ENCODE measurements around the gene DPEP3.
"Not testable (repeated sequence)": the region's sequence is repeated elsewhere in the genome, so short reads cannot be mapped to it uniquely, and the experiment has no call there.

DPEP3 gene

GRCh38 chr16:67979955-67980678 lies at the start of gene DPEP3:
Gene DPEP3 (minus strand): TSS chr16:67980499. CDS start chr16:67980380, 119 bp downstream.
- no peak for DNase-seq (ENCODE audit: low read depth)

GRCh38 chr16:68028996-68029395 lies 48.7 kb upstream of the DPEP3 start:
- DNase-seq (ENCODE audit: low read depth), result no peak

GRCh38 chr16:68022728-68023537 lies 42.6 kb upstream of the DPEP3 start, which contains the start of the genes DDX28 and DUS2:
Gene DDX28 (minus strand): TSS chr16:68023232. CDS start chr16:68023202, 30 bp downstream.
Gene DUS2 (plus strand): TSS chr16:68023284. CDS start chr16:68038024, 14,740 bp downstream.
- DNase-seq (ENCODE audit: low read depth), result peak; percentile 90

GRCh38 chr16:68022278-68022727 lies 42.0 kb upstream of the DPEP3 start:
- no peak for DNase-seq (ENCODE audit: low read depth)

- no peak for DNase-seq (ENCODE audit: low read depth)
Measured at GRCh38 chr16:68021490-68021889, 41.2 kb upstream of the DPEP3 start.

GRCh38 chr16:68019167-68019680 lies 38.9 kb upstream of the DPEP3 start:
- DNase-seq (ENCODE audit: low read depth), result no peak

GRCh38 chr16:68015681-68016080 lies 35.4 kb upstream of the DPEP3 start, which contains the start of gene DPEP2NB:
Gene DPEP2NB (minus strand): TSS chr16:68015911. CDS start chr16:68015770, 141 bp downstream.
- DNase-seq (ENCODE audit: low read depth), result no peak

- no peak for DNase-seq (ENCODE audit: low read depth)
Measured at GRCh38 chr16:68013440-68013839, 33.1 kb upstream of the DPEP3 start.

GRCh38 chr16:68009872-68010271 lies 29.6 kb upstream of the DPEP3 start:
- DNase-seq (ENCODE audit: low read depth), result not testable (repeated sequence)

- no peak for DNase-seq (ENCODE audit: low read depth)
Measured at GRCh38 chr16:68009157-68009735, 28.9 kb upstream of the DPEP3 start.

GRCh38 chr16:68005786-68006286 lies 25.5 kb upstream of the DPEP3 start:
- DNase-seq (ENCODE audit: low read depth), result no peak

- no peak for DNase-seq (ENCODE audit: low read depth)
Measured at GRCh38 chr16:68005211-68005610, 24.9 kb upstream of the DPEP3 start.

- no peak for DNase-seq (ENCODE audit: low read depth)
Measured at GRCh38 chr16:68003031-68003430, 22.7 kb upstream of the DPEP3 start.

GRCh38 chr16:68000450-68000849 lies 20.2 kb upstream of the DPEP3 start:
- no peak for DNase-seq (ENCODE audit: low read depth)

GRCh38 chr16:67999985-68000384 lies 19.7 kb upstream of the DPEP3 start:
- no peak for DNase-seq (ENCODE audit: low read depth)

- DNase-seq (ENCODE audit: low read depth), result not testable (repeated sequence)
Measured at GRCh38 chr16:67998779-67999688, 18.7 kb upstream of the DPEP3 start, which contains the start of gene DPEP2. Gene DPEP2 (minus strand): TSS chr16:67999484. CDS start chr16:67993212, 6,272 bp downstream.

- DNase-seq (ENCODE audit: low read depth), result not testable (repeated sequence)
Measured at GRCh38 chr16:67998231-67998778, 18.0 kb upstream of the DPEP3 start.

- no peak for DNase-seq (ENCODE audit: low read depth)
Measured at GRCh38 chr16:67996666-67997065, 16.4 kb upstream of the DPEP3 start.

- DNase-seq (ENCODE audit: low read depth), result no peak
Measured at GRCh38 chr16:67995423-67995822, 15.1 kb upstream of the DPEP3 start.

GRCh38 chr16:67994040-67994408 lies 13.7 kb upstream of the DPEP3 start:
- not testable (repeated sequence) for DNase-seq (ENCODE audit: low read depth)
